Amniotic stem cell (primary cell): ENCODE results near the gene AIG1.
"Not testable (repeated sequence)": the region's sequence is repeated elsewhere in the genome, so short reads cannot be mapped to it uniquely, and the experiment has no call there.

Experiments
- DNase-seq: peaks from one replicate; lab custom pipeline; 2025; lab: John Stamatoyannopoulos, UW

The AIG1 gene

GRCh38 chr6:143276436-143276835, 215.7 kb downstream of the AIG1 start:
- no peak for DNase-seq

- DNase-seq = no peak
Observed at GRCh38 chr6:143279385-143279784, 218.7 kb downstream of the AIG1 start.

- DNase-seq = no peak
Observed at GRCh38 chr6:143283887-143284645, 223.4 kb downstream of the AIG1 start.

- no peak for DNase-seq
Observed at GRCh38 chr6:143286251-143286795, 225.6 kb downstream of the AIG1 start.

- DNase-seq = no peak
Observed at GRCh38 chr6:143288923-143289322, 228.2 kb downstream of the AIG1 start.

GRCh38 chr6:143290206-143290605, 229.5 kb downstream of the AIG1 start:
- DNase-seq = no peak

GRCh38 chr6:143293523-143293922, 232.8 kb downstream of the AIG1 start:
- no peak for DNase-seq

- DNase-seq = no peak
Observed at GRCh38 chr6:143294265-143294860, 233.7 kb downstream of the AIG1 start.

- no peak for DNase-seq
Observed at GRCh38 chr6:143295932-143296331, 235.2 kb downstream of the AIG1 start.

- DNase-seq = no peak
Observed at GRCh38 chr6:143298071-143298470, 237.4 kb downstream of the AIG1 start.

GRCh38 chr6:143299253-143300166, 238.8 kb downstream of the AIG1 start:
- no peak for DNase-seq

GRCh38 chr6:143301188-143301587, 240.5 kb downstream of the AIG1 start:
- no peak for DNase-seq

- not testable (repeated sequence) for DNase-seq
Observed at GRCh38 chr6:143307760-143308159, 247.1 kb downstream of the AIG1 start.

- no peak for DNase-seq
Observed at GRCh38 chr6:143313163-143313562, 252.5 kb downstream of the AIG1 start.

GRCh38 chr6:143321491-143322086, 260.9 kb downstream of the AIG1 start:
- DNase-seq = no peak

- no peak for DNase-seq
Observed at GRCh38 chr6:143322386-143322785, 261.7 kb downstream of the AIG1 start.

- DNase-seq = no peak
Observed at GRCh38 chr6:143323729-143324470, 263.2 kb downstream of the AIG1 start.

- DNase-seq = no peak
Observed at GRCh38 chr6:143325379-143326140, 264.9 kb downstream of the AIG1 start.

- no peak for DNase-seq
Observed at GRCh38 chr6:143328876-143329275, 268.2 kb downstream of the AIG1 start.

- DNase-seq = no peak
Observed at GRCh38 chr6:143329323-143329722, 268.6 kb downstream of the AIG1 start.

- no peak for DNase-seq
Observed at GRCh38 chr6:143331362-143331761, 270.7 kb downstream of the AIG1 start.
